GM20000 (cell line): ENCODE measurements around the gene DHRS3.

Experiments
- DNase-seq: peaks from one replicate; pipeline ENCODE4 v3.0.0; 2012; ENCODE audit warnings: low spot score
- CTCF ChIP-seq: IDR thresholded peaks from 2 replicates; pipeline ENCODE4 v1.5.1; 2012; ENCODE audit warnings: mild to moderate bottlenecking, control low read depth; ENCODE audit errors: extremely low read depth, missing control alignments

The DHRS3 gene

GRCh38 chr1:12634696-12635202 is 16.7 kb upstream of the DHRS3 start:
- DNase-seq, result no peak
- no peak for TF ChIP-seq CTCF

- no peak for TF ChIP-seq CTCF
- DNase-seq, result no peak
Measured at GRCh38 chr1:12634156-12634555, 16.1 kb upstream of the DHRS3 start.

DNA sequence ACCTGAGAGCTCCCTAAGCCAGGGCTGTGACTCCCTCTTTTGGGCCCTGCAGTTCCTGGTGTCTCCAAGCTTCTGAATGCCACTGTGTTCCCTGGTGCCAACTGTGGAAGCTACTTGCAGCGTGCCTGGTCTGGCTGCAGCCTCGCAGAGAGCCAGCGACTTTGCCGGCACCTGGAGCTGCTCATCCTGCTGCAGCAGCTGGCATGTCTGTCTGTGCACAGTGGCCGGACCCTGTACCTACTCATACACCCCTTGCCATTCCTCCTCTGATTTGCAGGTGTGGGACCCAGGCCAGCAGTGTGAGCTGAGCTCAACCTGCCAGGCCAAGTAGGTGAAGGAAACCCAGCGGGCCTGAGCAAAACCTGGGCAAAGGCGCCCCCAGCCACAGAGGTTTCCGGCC is 13.6 kb upstream of the DHRS3 start:
- no peak for DNase-seq
- no peak for TF ChIP-seq CTCF

GRCh38 chr1:12630946-12631530 is 13.0 kb upstream of the DHRS3 start:
- TF ChIP-seq CTCF, result no peak
- no peak for DNase-seq

GRCh38 chr1:12629985-12630760 is 12.2 kb upstream of the DHRS3 start:
- no peak for TF ChIP-seq CTCF
- DNase-seq, result no peak

DNA sequence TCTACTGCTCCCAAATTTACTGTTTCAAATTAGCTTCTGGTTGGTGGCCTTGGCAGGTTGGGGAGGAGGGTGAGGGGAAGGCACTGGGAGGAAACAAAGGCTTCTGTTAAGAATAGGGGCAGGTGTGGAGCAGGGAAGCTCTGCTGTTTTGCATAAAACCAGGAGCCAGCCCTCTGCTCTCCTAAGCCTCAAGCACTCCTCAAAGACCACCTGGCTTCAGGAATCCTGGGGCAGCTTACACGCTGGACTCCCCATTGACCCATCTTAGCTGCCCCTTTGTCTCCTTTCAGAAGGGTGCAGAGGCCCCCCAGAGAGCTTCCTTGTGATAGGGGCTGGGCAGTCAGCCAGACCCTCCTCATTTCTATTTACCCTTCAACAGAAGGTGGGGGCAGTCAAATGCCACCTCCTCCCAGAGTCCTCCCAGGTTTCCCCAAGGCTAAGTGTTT is 11.5 kb upstream of the DHRS3 start:
- DNase-seq, result no peak
- no peak for TF ChIP-seq CTCF

GRCh38 chr1:12627296-12627695 is 9.3 kb upstream of the DHRS3 start:
- no peak for DNase-seq
- no peak for TF ChIP-seq CTCF
